Activated naive CD4-positive, alpha-beta T cell treated with anti-CD3 and anti-CD28 coated beads, Interleukin-2, amount 10 ng/mL, durations not matched to agents 7 days and 5 days (primary cell): Measurements from ENCODE around the gene HGS.
"Not testable (repeated sequence)": the region's sequence is repeated elsewhere in the genome, so short reads cannot be mapped to it uniquely, and the experiment has no call there.

ENCODE experiments used
- CTCF ChIA-PET: fragments of 350-600 bp; sonication (Branson Sonifier 250); formaldehyde crosslinking; loops from one replicate; lab custom pipeline; 2021; ENCODE audit warnings: antibody characterized with exemption; lab: Charles Lee
- DNase-seq: peaks from one replicate; pipeline ENCODE4 v3.0.0-alpha.2; 2020
- H3K27ac Mint-ChIP-seq: one replicate; pipeline ENCODE4 v1.8.0; 2021; ENCODE audit warnings: mild to moderate bottlenecking, moderate library complexity, mixed read lengths
- H3K27me3 Mint-ChIP-seq: one replicate; pipeline ENCODE4 v1.8.0; 2021; ENCODE audit warnings: mild to moderate bottlenecking, mixed read lengths
- H3K36me3 Mint-ChIP-seq: one replicate; pipeline ENCODE4 v1.8.0; 2021; ENCODE audit warnings: mixed read lengths
- H3K4me1 Mint-ChIP-seq: one replicate; pipeline ENCODE4 v1.8.0; 2021; ENCODE audit warnings: mixed read lengths
- H3K4me3 Mint-ChIP-seq: one replicate; pipeline ENCODE4 v1.8.0; 2021; ENCODE audit warnings: mild to moderate bottlenecking, moderate library complexity, mixed read lengths
- H3K9me3 Mint-ChIP-seq: one replicate; pipeline ENCODE4 v1.8.0; 2021; ENCODE audit warnings: mixed read lengths

HGS gene

GRCh38 chr17:81665205-81666091 is 18.4 kb upstream of the HGS start:
- Mint-ChIP-seq H3K9me3 (no peaks in the 10 kb centered on the region), H3K36me3 (peaks cover 36% of the 10 kb centered on the region), H3K27me3 (no peaks in the 10 kb centered on the region), H3K27ac (peak overlapping the region; percentile 99), H3K4me1 (peaks cover 61% of the 10 kb centered on the region), H3K4me3 (peak overlapping the region; percentile 82)
- DNase-seq, result peak; percentile 65
- CTCF ChIA-PET, result interaction anchor here (1.0 kb wide), 1 partner anchor 10 kb away, joined by 3 read pairs; the partner anchor contains the start of gene PDE6G

GRCh38 chr17:81666092-81666341 is 17.8 kb upstream of the HGS start:
- CTCF ChIA-PET, result interaction anchor here (1.0 kb wide), 1 partner anchor 10 kb away, joined by 3 read pairs; the partner anchor contains the start of gene PDE6G
- Mint-ChIP-seq H3K9me3 (no peaks in the 10 kb centered on the region), H3K36me3 (peaks cover 36% of the 10 kb centered on the region), H3K4me1 (peaks cover 60% of the 10 kb centered on the region), H3K4me3 (peak overlapping the region; percentile 82), H3K27me3 (no peaks in the 10 kb centered on the region), H3K27ac (peak overlapping the region; percentile 99)
- no peak for DNase-seq

GRCh38 chr17:81666342-81667191 is 17.2 kb upstream of the HGS start, which contains the start of the genes CCDC137 and OXLD1:
TSS of gene CCDC137 (plus strand) at chr17:81666737. CDS start at chr17:81666767, 30 bp downstream.
TSS of gene OXLD1 (minus strand) at chr17:81666605. CDS start at chr17:81666577, 28 bp downstream.
- DNase-seq, result peak; percentile 97
- H3K36me3 Mint-ChIP-seq, result peaks cover 39% of the 10 kb centered on the region
- peaks cover 60% of the 10 kb centered on the region for H3K4me1 Mint-ChIP-seq
- peak within 1 kb of the TSS; percentile 82 for H3K4me3 Mint-ChIP-seq
- H3K27ac Mint-ChIP-seq, result peak within 1 kb of the TSS; percentile 99
- no peaks in the 10 kb centered on the region for H3K27me3 Mint-ChIP-seq
- no peaks in the 10 kb centered on the region for H3K9me3 Mint-ChIP-seq
- CTCF ChIA-PET, result no interaction called here

- H3K4me3 Mint-ChIP-seq, result peak overlapping the region; percentile 82
- H3K9me3 Mint-ChIP-seq, result no peaks in the 10 kb centered on the region
- CTCF ChIA-PET, result no interaction called here
- no peak for DNase-seq
- H3K27me3 Mint-ChIP-seq, result no peaks in the 10 kb centered on the region
- peak overlapping the region; percentile 87 for H3K27ac Mint-ChIP-seq
- peaks cover 50% of the 10 kb centered on the region for H3K36me3 Mint-ChIP-seq
- peaks cover 50% of the 10 kb centered on the region for H3K4me1 Mint-ChIP-seq
Observed at GRCh38 chr17:81667754-81668153, 16.1 kb upstream of the HGS start.

- no peak overlapping the region for H3K27ac Mint-ChIP-seq
- H3K27me3 Mint-ChIP-seq, result no peaks in the 10 kb centered on the region
- peaks cover 22% of the 10 kb centered on the region for H3K4me1 Mint-ChIP-seq
- CTCF ChIA-PET, result no interaction called here
- no peaks in the 10 kb centered on the region for H3K9me3 Mint-ChIP-seq
- H3K4me3 Mint-ChIP-seq, result no peak overlapping the region
- DNase-seq, result no peak
- peaks cover 40% of the 10 kb centered on the region for H3K36me3 Mint-ChIP-seq
Observed at GRCh38 chr17:81672504-81672903, 11.3 kb upstream of the HGS start.

GRCh38 chr17:81672954-81673353 is 10.9 kb upstream of the HGS start:
- H3K27me3 Mint-ChIP-seq, result no peaks in the 10 kb centered on the region
- H3K9me3 Mint-ChIP-seq, result no peaks in the 10 kb centered on the region

GRCh38 chr17:81673561-81674258 is 10.1 kb upstream of the HGS start:
- Mint-ChIP-seq H3K27me3 (no peaks in the 10 kb centered on the region), H3K27ac (no peak overlapping the region), H3K4me3 (no peak overlapping the region), H3K4me1 (peaks cover 11% of the 10 kb centered on the region), H3K9me3 (no peaks in the 10 kb centered on the region), H3K36me3 (peaks cover 31% of the 10 kb centered on the region)
- CTCF ChIA-PET, result no interaction called here
- no peak for DNase-seq

More at GRCh38 chr17:81672954-81673353, 10.9 kb upstream of the HGS start:
- H3K4me1 Mint-ChIP-seq, result peaks cover 17% of the 10 kb centered on the region
- no peak overlapping the region for H3K27ac Mint-ChIP-seq
- CTCF ChIA-PET, result no interaction called here
- H3K4me3 Mint-ChIP-seq, result no peak overlapping the region
- H3K36me3 Mint-ChIP-seq, result peaks cover 36% of the 10 kb centered on the region
- DNase-seq, result no peak

- H3K4me1 Mint-ChIP-seq, H3K9me3 Mint-ChIP-seq, H3K27ac Mint-ChIP-seq, H3K27me3 Mint-ChIP-seq, H3K4me3 Mint-ChIP-seq: not testable (repeated sequence)
- CTCF ChIA-PET, result interaction anchor here (0.6 to 1.5 kb wide), 5 partner anchors 8 to 1102 kb away, joined by 3 to 8 read pairs (median 4); partner anchors contain the start of genes ARL16 and HGS
- peak; percentile 48 for DNase-seq
- peaks cover 21% of the 10 kb centered on the region for H3K36me3 Mint-ChIP-seq
Observed at GRCh38 chr17:81675515-81676221, 8.1 kb upstream of the HGS start.

GRCh38 chr17:81676906-81677305 is 6.9 kb upstream of the HGS start:
- DNase-seq, result no peak
- CTCF ChIA-PET, result no interaction called here
- Mint-ChIP-seq H3K27me3 (no peaks in the 10 kb centered on the region), H3K9me3 (no peaks in the 10 kb centered on the region), H3K27ac (no peak overlapping the region), H3K4me3 (no peak overlapping the region), H3K4me1 (peaks cover 5% of the 10 kb centered on the region), H3K36me3 (peaks cover 21% of the 10 kb centered on the region)

GRCh38 chr17:81680150-81680549 is 3.7 kb upstream of the HGS start:
- H3K36me3 Mint-ChIP-seq, result peaks cover 13% of the 10 kb centered on the region
- no peak overlapping the region for H3K27ac Mint-ChIP-seq
- CTCF ChIA-PET, result no interaction called here
- DNase-seq, result no peak
- no peak overlapping the region for H3K4me3 Mint-ChIP-seq
- peaks cover 27% of the 10 kb centered on the region for H3K4me1 Mint-ChIP-seq
- no peaks in the 10 kb centered on the region for H3K9me3 Mint-ChIP-seq
- peaks cover 4% of the 10 kb centered on the region for H3K27me3 Mint-ChIP-seq

- H3K4me1 Mint-ChIP-seq, result peaks cover 37% of the 10 kb centered on the region
- H3K27ac Mint-ChIP-seq, result no peak overlapping the region
- peak overlapping the region; percentile 41 for H3K4me3 Mint-ChIP-seq
- H3K36me3 Mint-ChIP-seq, result peaks cover 22% of the 10 kb centered on the region
- peaks cover 4% of the 10 kb centered on the region for H3K27me3 Mint-ChIP-seq
- no peak for DNase-seq
- CTCF ChIA-PET, result interaction anchor here (0.6 kb wide), 1 partner anchor 158 kb away, joined by 3 read pairs; no protein-coding TSS in a partner anchor
- H3K9me3 Mint-ChIP-seq, result no peaks in the 10 kb centered on the region
Observed at GRCh38 chr17:81681672-81682071, 2.1 kb upstream of the HGS start.

GRCh38 chr17:81682565-81683207 is 1.1 kb upstream of the HGS start:
- Mint-ChIP-seq H3K9me3 (no peaks in the 10 kb centered on the region), H3K27ac (peak overlapping the region; percentile 8), H3K27me3 (peaks cover 4% of the 10 kb centered on the region), H3K4me3 (peak overlapping the region; percentile 94), H3K36me3 (peaks cover 30% of the 10 kb centered on the region), H3K4me1 (peaks cover 40% of the 10 kb centered on the region)
- CTCF ChIA-PET, result interaction anchor here (1.4 kb wide), 1 partner anchor 20 kb away, joined by 4 read pairs; the partner anchor contains the start of gene MRPL12
- no peak for DNase-seq

GRCh38 chr17:81683208-81683583 is 615 bp upstream of the HGS start:
- Mint-ChIP-seq H3K36me3 (peaks cover 33% of the 10 kb centered on the region), H3K9me3 (no peaks in the 10 kb centered on the region), H3K4me3 (peak overlapping the region; percentile 94), H3K27ac (peak overlapping the region; percentile 8), H3K4me1 (peaks cover 40% of the 10 kb centered on the region), H3K27me3 (peaks cover 4% of the 10 kb centered on the region)
- CTCF ChIA-PET, result interaction anchor here (0.9 to 1.6 kb wide), 3 partner anchors 8 to 19 kb away, joined by 3 to 4 read pairs (median 4); partner anchors contain the start of gene MRPL12
- DNase-seq, result no peak
